Suprapubic skin (tissue), 4 donors: ENCODE measurements around the gene CLK2. TPM values are rescaled to one million over a fixed set of nuclear protein-coding genes. Genes with fewer than 3 reads are reported as not detected.
"Not testable (repeated sequence)": the region's sequence is repeated elsewhere in the genome, so short reads cannot be mapped to it uniquely, and the experiment has no call there.

Experiments used
- DNase-seq, 2 donors: peaks; one replicate each; pipeline ENCODE4 v3.0.0-alpha.2; 2019; ENCODE audit warnings: low spot score in 2 of 2
- H3K27ac ChIP-seq: fragments of 200-600 bp; sonication (generic); one replicate; pipeline ENCODE4 v1.5.1; 2019
- H3K27me3 ChIP-seq: fragments of 200-600 bp; sonication (generic); one replicate; pipeline ENCODE4 v1.5.1; 2019
- H3K36me3 ChIP-seq: fragments of 200-600 bp; sonication (generic); one replicate; pipeline ENCODE4 v1.5.1; 2019
- H3K4me1 ChIP-seq: fragments of 200-600 bp; sonication (generic); one replicate; pipeline ENCODE4 v1.5.1; 2019
- H3K4me3 ChIP-seq: fragments of 200-600 bp; sonication (generic); one replicate; pipeline ENCODE4 v1.5.1; 2019; ENCODE audit warnings: mild to moderate bottlenecking
- H3K9me3 ChIP-seq: fragments of 200-600 bp; sonication (generic); one replicate; pipeline ENCODE4 v1.5.1; 2019
- CTCF ChIP-seq, 2 donors: fragments of 200-600 bp in 1 of 2; fragments of 450-650 bp in 1 of 2; sonication (generic) in 1 of 2; IDR thresholded peaks; one replicate each; pipeline ENCODE4 v1.5.1; 2016 to 2019; ENCODE audit warnings: antibody characterized with exemption in 2 of 2, mild to moderate bottlenecking in 1 of 2, moderate library complexity in 1 of 2
- EP300 ChIP-seq: sonication (generic); formaldehyde crosslinking; IDR thresholded peaks from one replicate; pipeline ENCODE4 v1.6.1; 2017; ENCODE audit warnings: antibody characterized with exemption
- POLR2A ChIP-seq, 2 donors: fragments of 450-650 bp; IDR thresholded peaks; one replicate each; pipeline ENCODE4 v1.6.1; 2017; ENCODE audit warnings: antibody characterized with exemption in 2 of 2, mild to moderate bottlenecking in 2 of 2, moderate library complexity in 2 of 2
- POLR2AphosphoS5 ChIP-seq, 3 donors: sonication (generic); formaldehyde crosslinking; IDR thresholded peaks; one replicate each; pipeline ENCODE4 v1.6.1; 2017; ENCODE audit warnings: antibody characterized with exemption in 3 of 3
- WGBS: methylation state at CpG from one replicate; pipeline ENCODE4 v1.1.5; 2018; 5-methylcytosine and 5-hydroxymethylcytosine counted together
- total RNA-seq, 4 donors: library from RNA; depleted of rRNA; stranded (reverse); fragments of >200 nt; gene quantifications; one replicate each; pipeline ENCODE4 v1.1.0, GENCODE V29; 2016

CLK2 gene
- total RNA-seq, 4 donors from 2014 or later: 27.6 to 72.3 (median 36.2) TPM

- no peak overlapping the region for H3K27ac ChIP-seq
- H3K9me3 ChIP-seq: no peaks in the 10 kb centered on the region
- no peak for TF ChIP-seq POLR2A (IDR thresholded peaks at IDR 0.05)
- TF ChIP-seq EP300: no peak
- no peak for TF ChIP-seq POLR2AphosphoS5 (IDR thresholded peaks at IDR 0.05)
- no peak for TF ChIP-seq CTCF (IDR thresholded peaks at IDR 0.05)
- no peaks in the 10 kb centered on the region for H3K27me3 ChIP-seq
- peaks cover 9% of the 10 kb centered on the region for H3K36me3 ChIP-seq
- DNase-seq: no peak
- H3K4me3 ChIP-seq: no peak overlapping the region
- WGBS: 86% methylated on average over 5 of the region's 5 CpGs
- peaks cover 50% of the 10 kb centered on the region for H3K4me1 ChIP-seq
These were observed 20.1 kb downstream of the CLK2 start for GRCh38 chr1:155253208-155253607.

GRCh38 chr1:155251566-155251965 lies 21.7 kb downstream of the CLK2 start:
- no peak for DNase-seq
- WGBS: 84% methylated on average over 7 of the region's 7 CpGs
- H3K4me1 ChIP-seq: peaks cover 45% of the 10 kb centered on the region
- H3K27me3 ChIP-seq: no peaks in the 10 kb centered on the region
- H3K4me3 ChIP-seq: no peak overlapping the region
- no peak overlapping the region for H3K27ac ChIP-seq
- H3K9me3 ChIP-seq: no peaks in the 10 kb centered on the region
- TF ChIP-seq POLR2AphosphoS5 (IDR thresholded peaks at IDR 0.05): no peak
- no peak for TF ChIP-seq CTCF (IDR thresholded peaks at IDR 0.05)
- no peak for TF ChIP-seq POLR2A (IDR thresholded peaks at IDR 0.05)
- no peak for TF ChIP-seq EP300
- peaks cover 12% of the 10 kb centered on the region for H3K36me3 ChIP-seq

- DNase-seq: peak; percentile 94 to 95
- no peaks in the 10 kb centered on the region for H3K27me3 ChIP-seq
- no peak overlapping the region for H3K27ac ChIP-seq
- peaks cover 38% of the 10 kb centered on the region for H3K4me1 ChIP-seq
- H3K9me3 ChIP-seq: no peaks in the 10 kb centered on the region
- 30% methylated on average over 11 of the region's 23 CpGs for WGBS
- H3K36me3 ChIP-seq: peaks cover 12% of the 10 kb centered on the region
- peak overlapping the region; percentile 42 for H3K4me3 ChIP-seq
- no peak for TF ChIP-seq POLR2AphosphoS5 (IDR thresholded peaks at IDR 0.05)
- peak; percentile 99 to 100 for TF ChIP-seq CTCF (IDR thresholded peaks at IDR 0.05)
- no peak for TF ChIP-seq POLR2A (IDR thresholded peaks at IDR 0.05)
- no peak for TF ChIP-seq EP300
These were observed 22.5 kb downstream of the CLK2 start for GRCh38 chr1:155250633-155251449.

- peaks cover 12% of the 10 kb centered on the region for H3K36me3 ChIP-seq
- TF ChIP-seq POLR2AphosphoS5 (IDR thresholded peaks at IDR 0.05): no peak
- H3K4me3 ChIP-seq: peak overlapping the region; percentile 42
- no peak overlapping the region for H3K27ac ChIP-seq
- no peaks in the 10 kb centered on the region for H3K9me3 ChIP-seq
- 50% methylated on average over 16 of the region's 28 CpGs for WGBS
- H3K4me1 ChIP-seq: peaks cover 37% of the 10 kb centered on the region
- no peak for DNase-seq
- no peaks in the 10 kb centered on the region for H3K27me3 ChIP-seq
These were observed 23.1 kb downstream of the CLK2 start for GRCh38 chr1:155250246-155250632.

GRCh38 chr1:155247667-155248553 lies 25.4 kb downstream of the CLK2 start:
- DNase-seq: no peak
- 90% methylated on average over 12 of the region's 26 CpGs for WGBS
- TF ChIP-seq POLR2AphosphoS5 (IDR thresholded peaks at IDR 0.05) (no peak), CTCF (IDR thresholded peaks at IDR 0.05) (no peak), EP300 (no peak), POLR2A (IDR thresholded peaks at IDR 0.05) (no peak)

GRCh38 chr1:155246796-155247195 lies 26.5 kb downstream of the CLK2 start:
- not testable (repeated sequence) for H3K27ac ChIP-seq, DNase-seq, H3K27me3 ChIP-seq, H3K9me3 ChIP-seq, H3K4me3 ChIP-seq
- Histone ChIP-seq H3K4me1 (peaks cover 40% of the 10 kb centered on the region), H3K36me3 (peaks cover 12% of the 10 kb centered on the region)
- WGBS: 94% methylated on average over 3 of the region's 3 CpGs

More at GRCh38 chr1:155247667-155248553, 25.4 kb downstream of the CLK2 start:
- no peaks in the 10 kb centered on the region for H3K9me3 ChIP-seq
- H3K4me3 ChIP-seq: no peak overlapping the region
- peaks cover 38% of the 10 kb centered on the region for H3K4me1 ChIP-seq
- no peak overlapping the region for H3K27ac ChIP-seq
- peaks cover 12% of the 10 kb centered on the region for H3K36me3 ChIP-seq
- H3K27me3 ChIP-seq: no peaks in the 10 kb centered on the region
